Femur (tissue), 1 donor: Measurements from ENCODE around the gene NF1.
A peak's percentile ranks its signal among the peaks of the same experiment; 100 is the strongest.
"Not testable (repeated sequence)": the region's sequence is repeated elsewhere in the genome, so short reads cannot be mapped to it uniquely, and the experiment has no call there.

Experiments
- DNase-seq: peaks from one replicate; pipeline ENCODE4 v3.0.0-alpha.2; 2017

The NF1 gene

GRCh38 chr17:31198666-31199065 is 103.9 kb downstream of the NF1 start:
- not testable (repeated sequence) for DNase-seq

DNA sequence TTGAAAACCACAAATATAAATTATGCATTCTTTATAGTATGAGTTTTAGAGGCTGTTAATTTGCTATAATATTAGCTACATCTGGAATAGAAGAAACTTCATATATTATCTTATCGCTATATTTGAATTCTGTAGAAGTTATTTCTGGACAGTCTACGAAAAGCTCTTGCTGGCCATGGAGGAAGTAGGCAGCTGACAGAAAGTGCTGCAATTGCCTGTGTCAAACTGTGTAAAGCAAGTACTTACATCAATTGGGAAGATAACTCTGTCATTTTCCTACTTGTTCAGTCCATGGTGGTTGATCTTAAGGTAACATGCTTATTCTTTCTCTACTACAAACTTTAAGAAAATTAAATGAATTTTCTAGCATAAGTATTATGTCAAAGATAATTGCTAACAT is 105.5 kb downstream of the NF1 start:
- no peak for DNase-seq

DNA sequence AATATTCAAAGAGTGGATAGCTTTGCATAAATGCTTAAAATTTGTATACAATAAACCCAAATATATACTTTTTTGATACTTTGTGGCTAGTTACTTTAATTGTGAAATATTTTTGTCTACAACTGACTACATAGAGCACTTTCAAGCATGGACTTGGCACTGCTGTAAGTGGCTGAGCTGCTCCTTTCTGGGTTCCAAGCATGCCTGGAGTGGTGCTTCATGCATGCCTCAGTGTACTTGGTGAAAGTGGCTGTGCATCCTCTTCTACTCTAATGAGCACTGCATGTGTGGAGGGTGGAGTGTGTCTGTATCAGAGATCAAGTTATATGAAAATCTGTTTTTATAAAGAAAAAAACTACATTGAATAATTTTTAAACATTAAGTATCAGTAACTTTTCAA is 108.2 kb downstream of the NF1 start:
- DNase-seq: no peak

GRCh38 chr17:31211352-31212012 is 116.7 kb downstream of the NF1 start:
- DNase-seq: no peak

GRCh38 chr17:31216031-31216751 is 121.4 kb downstream of the NF1 start:
- no peak for DNase-seq

DNA sequence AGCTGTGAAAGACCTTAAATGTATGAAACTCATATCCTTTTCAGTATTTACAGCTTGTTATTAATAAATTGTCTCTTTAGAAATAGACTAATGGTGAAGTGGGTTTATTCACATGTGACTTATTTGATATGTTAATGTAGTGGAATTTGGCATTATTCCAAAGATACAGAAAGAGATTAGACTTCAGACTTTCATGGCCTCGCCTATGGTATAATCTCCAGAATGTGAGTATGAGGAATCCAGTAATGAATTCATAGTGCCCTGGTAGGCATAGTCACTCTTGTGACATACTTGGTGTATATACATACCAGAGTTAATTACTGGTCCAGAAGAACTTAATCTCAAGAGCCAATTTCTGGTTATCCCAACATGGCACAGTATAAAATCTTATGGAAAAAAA is 129.6 kb downstream of the NF1 start:
- DNase-seq: no peak

DNA sequence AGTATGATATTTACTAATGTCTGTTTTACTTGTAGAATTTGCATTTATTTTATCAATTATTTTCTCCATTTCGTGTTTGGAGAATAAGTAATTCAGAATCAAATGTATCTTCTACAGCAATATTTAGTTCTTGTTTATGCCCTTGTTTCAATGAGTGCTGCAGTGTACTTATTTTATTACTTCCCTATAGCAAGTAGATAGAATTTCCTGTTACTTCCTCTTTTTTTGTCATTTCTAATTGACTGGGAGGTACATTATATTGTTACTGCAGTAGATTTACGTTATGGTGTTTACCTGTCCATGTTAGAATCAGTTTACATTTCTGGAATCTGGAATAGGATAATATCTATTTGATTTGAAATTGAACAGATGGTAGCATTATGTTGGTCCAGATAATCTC is 131.1 kb downstream of the NF1 start:
- DNase-seq: no peak

GRCh38 chr17:31226373-31226772 is 131.6 kb downstream of the NF1 start:
- DNase-seq: peak; percentile 20

- no peak for DNase-seq
Observed at GRCh38 chr17:31226950-31227349, 132.2 kb downstream of the NF1 start.

GRCh38 chr17:31231852-31232251 is 137.1 kb downstream of the NF1 start:
- DNase-seq: no peak

DNA sequence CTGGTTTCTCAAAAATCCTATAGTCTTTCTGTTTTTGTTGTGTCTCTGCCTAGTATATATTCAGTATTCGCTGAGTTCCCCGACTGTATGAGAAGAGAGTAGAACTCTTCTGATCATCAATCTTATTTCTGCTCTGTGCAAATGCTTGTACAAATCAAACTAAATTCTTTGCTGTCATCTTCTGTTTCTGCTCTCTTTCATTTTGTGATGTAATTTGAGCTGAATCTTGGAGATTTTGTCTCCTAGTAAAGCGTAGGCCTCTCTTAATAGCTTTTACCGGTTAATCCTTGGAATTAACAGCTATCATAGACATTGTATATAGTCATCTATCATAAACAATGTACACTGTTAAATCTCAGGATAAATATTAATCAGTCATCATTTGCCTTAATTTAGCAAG is 140.3 kb downstream of the NF1 start:
- DNase-seq: no peak

- DNase-seq: no peak
Observed at GRCh38 chr17:31236137-31236536, 141.4 kb downstream of the NF1 start.

DNA sequence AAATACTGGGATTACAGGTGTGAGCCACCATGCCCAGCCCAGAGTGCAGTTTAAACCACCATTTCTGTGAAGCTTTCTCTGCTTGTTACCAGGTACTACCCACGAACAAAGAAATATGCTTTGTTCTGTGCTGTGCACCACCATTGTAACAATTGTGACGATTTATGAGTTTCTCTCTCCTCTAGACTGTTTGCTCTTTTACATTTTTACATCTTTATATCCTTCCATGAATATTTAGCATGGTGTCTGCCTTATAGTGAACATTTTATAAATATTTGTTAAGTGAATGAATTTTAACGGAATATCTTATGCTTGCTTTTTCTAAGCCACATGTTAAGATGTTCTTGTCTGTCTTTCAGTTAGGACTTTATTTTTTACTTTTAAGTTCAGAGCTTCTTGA is 141.9 kb downstream of the NF1 start:
- DNase-seq: no peak

DNA sequence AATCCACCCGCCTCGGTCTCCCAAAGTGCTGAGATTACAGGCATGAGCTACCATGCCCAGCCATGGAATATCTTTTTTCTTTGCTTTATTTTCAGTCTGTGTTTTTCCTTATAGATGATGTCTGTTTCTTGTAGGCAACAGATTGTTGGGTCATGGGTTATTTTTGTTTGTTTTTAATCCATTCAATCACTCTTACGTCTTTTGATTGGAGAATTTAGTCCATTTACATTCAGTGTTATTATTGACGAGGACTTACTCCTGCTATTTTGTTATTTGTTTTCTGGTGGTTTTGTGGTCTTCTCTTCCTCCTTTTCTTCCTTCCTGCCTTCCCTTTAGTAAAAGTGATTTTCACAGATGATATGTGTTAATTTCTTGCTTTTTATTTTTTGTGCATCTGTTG is 146.3 kb downstream of the NF1 start:
- DNase-seq: no peak

DNA sequence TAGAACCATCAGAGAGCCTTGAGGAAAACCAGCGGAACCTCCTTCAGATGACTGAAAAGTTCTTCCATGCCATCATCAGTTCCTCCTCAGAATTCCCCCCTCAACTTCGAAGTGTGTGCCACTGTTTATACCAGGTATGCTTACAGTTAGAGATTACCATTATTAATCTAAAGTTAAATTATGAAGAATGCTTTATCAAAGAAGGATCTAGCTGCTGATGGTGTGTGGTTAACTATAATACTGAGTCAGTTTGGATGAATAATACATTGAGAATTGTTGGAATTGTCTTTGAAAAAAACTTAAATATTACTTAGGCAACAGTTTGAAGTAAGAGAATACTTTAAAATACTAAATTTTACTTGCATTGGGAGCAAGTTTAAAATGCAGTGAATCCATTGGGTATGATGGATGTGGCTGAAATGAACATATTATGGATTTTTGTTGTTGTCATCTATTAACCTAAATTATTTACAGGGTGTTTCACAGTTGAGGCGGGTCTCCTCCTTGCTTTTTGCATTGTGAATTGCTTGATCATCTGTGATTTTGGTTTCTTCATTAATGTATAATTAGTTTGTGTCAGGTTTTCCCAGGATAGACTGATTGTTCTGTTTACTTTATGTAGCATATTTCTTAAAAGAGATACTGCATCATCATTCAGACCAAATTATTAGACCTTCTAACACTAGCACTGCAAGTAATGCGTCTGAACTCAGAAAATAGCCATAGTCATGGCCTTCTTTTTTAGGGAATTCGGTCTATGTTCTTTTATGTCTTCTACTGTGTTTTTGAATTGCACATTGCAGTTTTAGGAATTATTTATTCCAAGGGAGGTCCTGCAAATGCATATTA is 154.4 kb downstream of the NF1 start:
- no peak for DNase-seq

- DNase-seq: no peak
Observed at GRCh38 chr17:31249835-31250141, 155.0 kb downstream of the NF1 start.

DNA sequence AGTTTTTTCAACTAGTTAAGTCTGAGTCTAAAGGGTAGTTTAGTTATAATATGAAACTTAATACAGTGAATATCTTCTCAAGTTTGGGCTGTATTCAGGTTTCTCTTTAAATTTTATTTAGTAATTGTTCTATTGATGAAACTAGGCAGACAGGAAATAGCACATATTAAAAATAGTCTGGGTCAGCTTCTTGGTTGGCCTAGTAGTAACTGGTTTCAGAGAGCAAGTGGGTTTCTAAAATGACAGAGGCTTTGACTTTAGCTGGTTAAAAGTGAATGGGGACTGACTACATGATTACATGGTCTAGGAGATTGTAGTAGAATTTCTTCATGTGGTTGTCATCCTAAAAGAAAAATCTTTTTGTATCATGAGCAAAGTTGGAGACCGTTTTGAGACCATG is 155.5 kb downstream of the NF1 start:
- DNase-seq: no peak

DNA sequence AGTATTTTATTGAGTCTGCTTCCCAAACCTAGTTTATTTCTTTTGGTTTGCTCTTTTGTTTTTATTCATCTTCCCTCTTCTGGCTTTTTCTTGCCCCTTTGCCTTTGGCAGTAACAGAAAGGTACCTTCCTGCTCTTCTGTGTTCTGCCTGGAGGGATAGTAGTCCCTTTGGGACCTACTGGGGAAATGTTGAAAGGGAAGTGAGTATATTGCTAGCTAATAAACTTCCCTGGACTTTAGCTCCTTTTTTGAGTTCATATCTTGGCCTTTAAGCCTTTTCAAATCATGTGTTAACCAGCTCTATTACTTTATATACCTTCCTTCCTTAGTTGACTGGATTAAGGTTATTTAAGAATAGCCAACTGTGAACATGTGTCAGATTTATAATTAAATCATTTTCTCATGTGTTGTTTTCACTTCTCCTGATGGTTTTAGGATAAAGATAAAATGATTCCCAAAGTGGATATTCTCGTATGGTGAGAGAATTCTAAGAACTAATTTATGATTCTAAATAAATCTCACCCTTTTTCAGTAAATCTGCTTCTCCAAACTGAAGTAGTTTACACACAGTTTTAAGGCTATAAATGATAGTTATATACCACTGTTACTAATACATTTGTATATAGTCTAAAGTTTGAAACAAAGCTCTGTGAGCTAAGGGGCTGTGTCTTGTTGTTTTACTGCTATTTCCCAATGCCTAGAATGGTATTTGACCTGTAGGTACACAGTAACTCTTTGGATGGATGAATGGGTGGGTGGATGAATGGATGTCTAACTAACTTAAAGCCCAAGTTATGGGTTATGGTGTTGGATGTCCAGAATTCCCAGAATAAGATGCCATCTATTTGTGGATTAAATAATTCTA is 156.6 kb downstream of the NF1 start:
- DNase-seq: no peak

- no peak for DNase-seq
Observed at GRCh38 chr17:31251970-31252328, 157.2 kb downstream of the NF1 start.

DNA sequence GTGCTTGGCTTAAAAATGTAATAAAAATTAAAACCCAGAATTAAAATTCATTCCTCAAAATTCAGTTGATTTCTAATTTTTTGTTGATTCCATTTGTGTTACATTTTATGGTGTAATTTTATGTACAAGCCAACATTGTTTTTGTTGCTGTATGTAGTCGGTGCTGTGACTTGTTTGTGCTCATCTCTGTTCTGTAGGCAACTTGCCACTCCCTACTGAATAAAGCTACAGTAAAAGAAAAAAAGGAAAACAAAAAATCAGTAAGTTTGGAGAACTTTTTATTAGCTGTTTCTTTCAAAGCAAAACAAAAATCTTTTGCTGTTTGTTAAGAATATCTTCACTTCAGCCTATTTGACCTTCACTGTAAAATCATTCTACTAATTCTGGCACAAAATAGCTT is 158.0 kb downstream of the NF1 start:
- DNase-seq: no peak

DNA sequence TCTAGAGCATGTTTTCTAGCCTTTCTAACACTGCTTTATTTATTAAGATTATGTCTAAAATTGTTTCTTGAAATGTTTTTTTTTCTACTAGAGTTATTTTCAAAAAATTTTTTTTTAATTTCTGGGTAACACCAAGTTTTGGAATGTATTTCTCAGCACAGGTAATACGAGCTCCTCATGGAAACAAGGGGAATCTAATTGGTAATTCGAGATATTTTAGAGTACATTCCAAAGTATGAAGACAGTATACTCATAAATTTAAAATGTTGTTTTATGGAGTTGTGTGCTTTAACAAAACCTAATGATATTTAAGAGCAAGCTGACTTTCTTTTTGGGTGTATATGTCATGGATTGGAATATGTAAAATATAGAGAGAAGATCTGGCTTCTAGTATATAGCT is 159.9 kb downstream of the NF1 start:
- DNase-seq: no peak

- no peak for DNase-seq
Observed at GRCh38 chr17:31256936-31257335, 162.2 kb downstream of the NF1 start.

DNA sequence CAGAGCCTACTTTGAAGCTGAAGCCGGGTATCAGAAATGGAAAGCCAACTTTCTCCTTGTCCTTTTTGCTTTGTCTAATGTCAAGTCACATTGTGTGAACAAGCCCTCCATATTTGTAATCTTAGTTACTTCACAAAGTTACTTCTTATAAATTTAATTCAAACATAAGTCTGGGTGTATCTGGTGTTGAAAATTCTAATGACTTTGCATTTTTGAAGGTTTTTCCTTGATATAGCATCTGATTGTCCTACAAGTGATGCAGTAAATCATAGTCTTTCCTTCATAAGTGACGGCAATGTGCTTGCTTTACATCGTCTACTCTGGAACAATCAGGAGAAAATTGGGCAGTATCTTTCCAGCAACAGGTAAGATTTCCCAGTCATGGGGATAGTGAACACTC is 165.4 kb downstream of the NF1 start:
- DNase-seq: no peak
